NCI-H1092 treated with DMSO at 0.1 percent for 48 hours (cell line): ENCODE results near the gene LYRM2.
A peak's percentile ranks its signal among the peaks of the same experiment; 100 is the strongest.

Experiments used
- DNase-seq: peaks from one replicate; lab custom pipeline; 2025; lab: John Stamatoyannopoulos, UW

LYRM2 gene, protein sequence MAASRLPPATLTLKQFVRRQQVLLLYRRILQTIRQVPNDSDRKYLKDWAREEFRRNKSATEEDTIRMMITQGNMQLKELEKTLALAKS

DNA sequence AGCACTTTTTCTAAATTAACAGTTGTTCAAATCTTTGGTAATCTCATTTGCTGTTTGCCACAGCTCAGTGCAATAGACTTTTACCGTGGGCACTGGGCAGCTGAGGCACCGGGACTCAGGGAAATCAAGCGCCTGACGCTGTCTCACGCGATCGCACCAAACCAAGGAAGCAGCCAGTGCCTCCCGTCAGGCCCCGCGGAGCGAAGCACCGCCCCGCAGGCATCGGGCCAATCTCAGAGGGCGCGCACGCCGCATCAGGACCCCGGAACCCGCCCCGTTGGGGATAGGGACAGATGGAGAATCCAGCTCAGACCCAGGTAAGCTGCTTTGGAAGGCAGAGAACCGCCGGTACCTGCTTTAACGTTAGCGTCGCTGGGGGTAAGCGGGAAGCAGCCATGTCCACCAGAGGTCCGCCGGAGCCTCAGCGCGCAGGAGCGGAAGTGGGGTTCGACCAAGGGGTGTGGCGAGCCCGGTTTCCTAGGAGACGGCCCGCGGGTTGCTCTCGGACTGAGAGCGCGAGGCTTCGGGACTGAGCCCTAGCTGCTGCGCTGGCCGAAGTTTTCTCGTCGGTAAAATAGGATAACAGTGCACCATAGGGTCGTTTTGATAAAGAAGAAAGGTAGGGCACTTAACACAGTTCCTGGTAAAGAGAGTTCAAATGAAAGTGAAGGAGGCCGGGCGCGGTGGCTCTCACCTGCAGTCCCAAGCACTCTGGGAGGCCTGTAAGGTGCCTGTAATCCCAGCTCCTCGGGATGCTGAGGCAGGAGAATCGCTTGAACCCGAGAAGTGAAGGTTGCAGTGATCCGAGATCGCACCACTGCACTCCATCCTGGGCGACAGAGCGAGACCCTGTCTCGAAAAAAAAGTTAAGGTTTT is at the start of gene LYRM2:
Gene LYRM2 (minus strand): TSS at position 428 of the 876 bp plus-strand sequence. CDS start 31 bp downstream, at position 397.
- DNase-seq, result peak; percentile 85

DNA sequence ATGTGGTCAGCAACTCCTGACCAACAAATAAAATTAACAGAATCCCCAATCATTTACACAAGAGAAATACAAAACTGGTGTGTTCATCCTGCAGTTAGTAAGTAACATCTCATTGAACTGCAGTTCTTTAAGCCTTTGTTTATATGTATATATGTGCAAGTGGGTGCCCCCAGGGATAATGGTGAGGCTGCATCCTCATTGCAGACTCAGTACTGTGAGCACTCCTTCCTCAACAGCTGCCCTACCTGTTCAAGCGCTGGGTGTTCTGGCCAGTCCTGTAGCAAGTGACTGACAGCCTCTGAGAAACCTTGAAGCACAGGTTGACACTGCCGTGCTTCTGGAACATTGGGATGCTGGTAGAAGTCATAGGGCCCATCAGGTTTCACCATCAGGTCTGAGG is 49.8 kb upstream of the LYRM2 start:
- DNase-seq, result no peak

DNA sequence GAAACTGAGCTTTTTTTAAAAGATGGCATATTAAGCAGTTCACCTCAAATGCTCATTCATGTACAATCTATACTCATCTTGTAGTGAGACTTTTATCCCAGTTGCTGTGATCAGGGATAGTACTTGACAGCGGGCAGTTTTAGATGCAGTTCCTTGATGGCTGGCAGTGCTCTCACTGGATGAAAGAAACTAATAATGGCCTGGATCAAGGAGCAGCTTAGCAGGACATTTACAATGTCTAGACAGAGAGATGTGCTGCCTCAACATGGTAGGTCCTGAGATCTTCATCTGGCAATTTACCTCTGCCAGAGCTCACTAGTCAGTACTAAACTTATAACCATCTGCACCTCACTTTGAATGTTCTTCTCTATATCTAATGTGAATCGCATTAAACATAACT is 46.8 kb upstream of the LYRM2 start:
- DNase-seq, result no peak

DNA sequence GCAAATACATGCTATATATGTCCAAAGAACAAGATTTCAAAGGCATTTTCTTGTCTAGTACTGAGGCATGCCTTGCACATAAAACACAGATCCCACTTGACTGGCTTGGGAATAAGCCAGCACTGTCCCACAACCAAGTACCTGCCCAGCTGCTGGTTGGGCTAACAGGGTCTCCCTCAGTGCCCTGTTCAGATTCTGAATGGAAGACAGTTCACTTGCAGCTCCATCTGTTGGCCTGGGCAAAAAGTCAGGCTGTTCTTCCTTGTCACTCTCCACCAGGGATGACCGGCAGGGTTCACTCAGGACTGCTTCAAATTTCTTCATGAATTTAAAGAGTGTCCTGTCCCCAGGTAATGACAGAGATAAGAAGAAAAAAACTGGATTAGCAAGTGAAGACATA is 44.4 kb upstream of the LYRM2 start:
- DNase-seq, result no peak

DNA sequence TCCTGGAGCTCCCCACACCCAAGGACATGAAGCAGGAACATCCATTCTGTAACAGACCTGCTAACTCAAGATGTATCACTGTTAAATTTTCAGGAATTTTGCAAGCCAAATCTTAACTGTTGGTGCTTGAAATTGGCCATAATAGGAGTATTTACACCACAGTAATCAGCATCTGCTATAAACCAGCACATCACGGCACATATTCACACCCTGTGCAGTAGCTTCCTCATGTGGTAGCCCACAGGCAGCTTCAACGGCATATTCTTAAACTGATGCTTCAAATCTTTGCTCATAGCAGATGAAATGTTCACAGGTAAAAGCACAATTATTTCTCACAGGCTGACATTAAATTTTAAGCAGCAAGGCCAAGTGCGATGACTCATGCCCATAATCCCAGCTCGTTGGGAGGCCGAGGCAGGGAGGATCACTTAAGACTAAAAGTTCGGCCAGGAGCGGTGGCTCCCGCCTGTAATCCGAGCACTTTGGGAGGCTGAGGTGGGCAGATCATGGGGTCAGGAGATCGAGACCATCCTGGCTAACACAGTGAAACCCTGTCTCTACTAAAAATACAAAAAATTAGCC is 43.5 kb upstream of the LYRM2 start:
- no peak for DNase-seq

DNA sequence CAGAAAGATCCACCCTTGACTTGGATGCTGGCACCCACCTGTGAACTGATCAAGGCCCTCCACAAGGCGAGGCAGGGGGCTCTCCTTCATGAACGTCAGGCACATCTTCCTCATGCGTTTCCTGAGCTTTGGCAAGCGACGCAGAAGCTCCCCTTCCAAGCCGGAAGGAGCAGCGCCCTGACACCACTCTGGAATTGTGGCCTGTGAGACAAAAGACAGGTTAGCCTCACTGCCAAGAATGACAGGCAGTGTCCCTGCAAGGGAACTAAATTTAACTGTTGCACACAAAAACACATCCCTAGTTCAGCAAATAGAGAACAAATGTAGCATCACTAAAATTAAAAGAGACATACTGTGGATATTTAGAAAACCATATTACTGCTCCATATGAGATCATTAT is 42.0 kb upstream of the LYRM2 start:
- DNase-seq, result no peak

DNA sequence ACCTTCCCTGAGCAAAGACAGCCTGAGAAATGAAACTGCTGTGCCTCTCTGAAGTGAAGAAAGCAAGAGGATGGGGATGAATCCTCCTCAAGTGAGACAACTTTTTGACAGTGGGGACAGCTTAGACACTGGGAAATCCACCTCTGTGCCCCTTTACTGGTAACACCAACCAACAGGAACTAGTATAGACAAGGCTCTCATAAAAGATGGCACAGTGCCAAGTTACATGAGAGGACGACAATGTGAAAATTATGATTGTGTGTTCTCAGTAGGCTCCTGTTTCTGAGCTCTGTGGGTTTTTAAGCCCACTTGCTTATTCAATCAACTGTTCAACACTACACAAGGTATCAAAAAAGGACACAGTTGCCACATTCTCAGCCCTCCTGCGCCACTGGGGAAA is 41.6 kb upstream of the LYRM2 start:
- DNase-seq, result no peak

DNA sequence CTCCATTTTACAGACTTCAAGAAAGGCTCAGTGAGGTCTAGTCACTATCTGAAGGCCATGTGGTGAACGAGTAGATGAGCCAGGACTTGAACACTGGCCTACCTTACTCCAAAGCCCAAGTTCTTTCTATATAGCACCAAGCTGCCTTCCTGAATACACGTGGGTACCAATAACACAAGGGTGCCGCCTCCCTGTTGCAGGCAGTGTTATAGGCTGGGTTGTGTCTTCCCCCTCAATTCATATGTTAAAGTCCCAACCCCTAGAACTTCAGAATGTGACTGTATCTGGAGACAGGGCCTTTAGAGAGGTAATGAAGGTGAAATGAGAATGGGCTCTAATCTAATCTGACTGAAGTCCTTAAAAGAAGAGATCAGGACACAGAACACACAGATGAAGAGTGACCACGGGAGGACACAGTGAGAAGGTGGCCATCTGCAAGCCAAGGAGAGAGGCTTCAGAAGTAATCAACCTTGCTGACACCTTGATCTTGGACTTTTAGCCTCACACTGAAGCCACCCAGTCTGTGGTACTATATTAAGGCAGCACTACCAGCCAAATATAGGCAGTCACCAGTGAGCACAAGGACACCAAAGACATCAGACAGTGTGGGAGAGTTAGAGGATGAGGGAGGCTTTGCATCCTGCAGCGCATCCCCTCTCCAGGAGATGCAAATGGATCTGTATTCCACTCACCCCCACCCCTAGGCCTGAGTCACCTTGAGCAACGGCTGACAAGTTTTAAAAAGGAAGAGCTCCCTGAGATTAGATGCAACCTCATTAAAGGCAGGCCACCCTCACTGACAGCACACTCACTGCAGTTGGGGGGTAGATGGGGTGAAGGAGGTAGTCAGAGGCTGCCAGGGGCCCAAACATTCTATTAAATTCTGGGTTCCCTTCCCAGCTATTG is 40.9 kb upstream of the LYRM2 start:
- DNase-seq, result no peak

DNA sequence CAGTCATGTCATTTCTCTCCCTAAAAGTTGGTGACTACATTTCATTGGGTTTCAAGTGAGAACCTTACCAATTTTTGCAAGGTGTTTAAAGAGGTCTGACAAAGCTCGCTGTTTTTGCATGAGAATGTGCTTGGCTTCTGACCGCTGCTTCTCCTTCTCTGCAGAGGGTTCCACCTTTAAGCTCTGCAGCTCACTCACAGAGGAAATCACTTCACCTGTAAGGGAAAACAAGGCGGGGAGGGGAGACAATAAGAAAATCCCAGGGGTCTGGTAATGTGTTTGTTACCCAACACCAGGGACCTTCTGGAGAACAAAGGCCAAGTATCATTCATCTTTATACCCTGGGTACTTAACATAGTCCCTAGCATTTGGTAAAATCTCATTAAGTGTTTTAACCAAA is 40.0 kb upstream of the LYRM2 start:
- no peak for DNase-seq

DNA sequence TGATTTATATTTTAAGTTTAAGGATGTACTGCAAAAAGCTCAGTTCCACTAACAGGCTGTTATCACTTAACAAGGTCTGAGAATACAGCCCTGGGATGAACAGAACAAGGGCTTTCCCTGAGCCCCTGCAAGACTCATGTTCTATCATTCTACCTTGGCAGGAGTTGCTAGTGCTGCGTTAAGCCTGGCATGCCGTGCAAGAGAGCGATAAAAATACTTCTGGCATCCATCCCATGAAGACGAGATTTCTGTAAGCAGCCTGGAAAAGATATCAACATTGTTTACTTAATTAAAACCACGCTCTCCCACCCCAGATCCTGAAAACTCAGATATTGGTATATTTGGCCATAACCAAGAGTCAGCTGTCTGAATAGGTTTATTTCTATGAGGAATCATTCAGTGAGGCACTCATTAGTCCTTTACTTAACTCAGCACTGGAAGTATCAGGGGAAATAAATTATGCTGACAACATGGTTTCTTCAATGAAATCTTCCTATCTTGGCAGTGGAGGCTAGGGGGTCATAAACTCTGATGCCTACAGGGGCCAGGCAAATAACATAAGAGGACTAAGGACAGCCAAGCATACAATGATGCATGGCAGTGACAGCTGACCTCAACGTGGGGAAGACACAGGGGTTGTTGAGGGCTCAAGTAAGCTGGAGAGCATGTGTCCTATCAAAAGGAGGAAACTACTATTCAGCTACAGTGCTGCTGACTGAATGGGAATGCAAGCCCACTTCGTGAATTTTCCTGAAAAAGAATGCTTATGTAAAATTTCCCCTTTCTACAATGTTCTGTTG is 37.6 kb upstream of the LYRM2 start:
- no peak for DNase-seq

DNA sequence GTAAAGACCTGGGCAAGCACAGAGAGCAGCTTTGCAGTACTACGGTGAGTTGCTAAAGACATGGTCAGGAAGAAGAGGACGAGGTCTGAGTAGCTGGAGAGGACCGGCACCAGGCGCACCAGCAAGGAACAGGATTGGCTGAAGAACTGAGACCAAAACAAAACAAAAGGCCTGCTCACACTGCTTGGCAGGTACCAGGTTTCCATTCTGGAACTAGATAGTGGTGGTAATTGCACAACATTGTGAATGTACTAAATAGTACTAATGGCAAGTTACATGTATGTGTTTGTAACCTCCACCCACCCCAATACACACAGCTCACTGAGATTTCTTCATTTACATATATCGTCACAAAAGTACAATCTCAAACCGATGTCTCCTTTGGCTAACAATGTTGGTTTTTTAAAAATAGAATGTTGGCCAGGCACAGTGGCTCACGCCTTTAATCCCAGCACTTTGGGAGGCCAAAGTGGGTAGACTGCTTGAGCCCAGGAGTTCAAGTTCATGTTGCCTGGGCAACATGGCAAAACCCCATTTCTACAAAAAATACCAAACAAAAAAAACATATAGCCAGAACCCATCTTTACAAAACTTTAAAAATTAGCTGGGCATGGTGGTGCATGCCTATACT is 32.5 kb upstream of the LYRM2 start:
- no peak for DNase-seq

DNA sequence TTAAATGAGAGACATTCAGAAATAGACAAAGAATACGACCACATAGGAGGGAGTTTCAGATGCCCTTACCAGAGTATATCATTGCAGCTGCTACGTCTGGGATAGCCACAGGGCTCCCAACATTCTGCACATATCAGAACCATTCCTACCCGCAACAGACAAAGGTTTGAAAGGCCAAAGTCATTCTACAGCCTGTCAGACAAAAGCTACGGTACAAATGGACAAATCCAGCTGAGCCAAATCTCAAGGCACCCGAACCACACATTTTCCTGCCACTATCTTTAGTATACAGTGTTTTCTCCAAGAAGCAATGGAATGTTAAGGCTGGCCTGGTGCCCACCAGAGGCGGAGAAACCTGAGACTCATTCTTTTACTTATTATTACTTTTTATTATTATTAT is 30.5 kb upstream of the LYRM2 start:
- no peak for DNase-seq

DNA sequence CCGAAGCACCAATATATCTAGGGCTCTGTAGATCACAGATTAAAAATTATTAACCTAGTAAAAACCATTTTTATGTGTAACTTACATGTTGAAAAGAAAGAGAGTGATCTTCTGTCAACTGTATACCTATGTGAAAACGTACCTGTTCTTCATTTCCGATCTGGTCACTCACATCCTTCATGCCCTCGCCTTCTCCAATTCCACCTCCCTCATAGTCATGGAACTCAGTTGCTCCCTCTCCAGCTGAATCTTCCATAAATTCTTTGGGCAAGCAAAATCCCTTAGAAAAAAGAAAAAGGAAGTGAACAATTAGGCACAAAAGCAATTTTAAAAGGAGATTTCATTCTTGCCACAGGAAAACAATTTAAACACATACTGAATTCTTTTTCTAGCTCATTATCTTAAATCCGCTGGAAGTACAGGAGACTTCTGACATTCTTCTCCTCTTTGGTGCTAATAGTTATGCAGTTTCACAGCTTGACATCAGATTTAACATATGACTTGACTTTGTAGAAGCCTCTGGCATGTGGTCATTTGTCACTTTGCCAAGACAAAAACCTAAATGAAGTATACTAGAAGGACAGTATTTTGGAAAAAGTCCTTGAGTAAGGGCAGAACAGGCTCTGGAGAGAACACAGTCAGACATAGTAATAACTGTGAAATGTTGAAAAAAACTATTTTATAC is 29.5 kb upstream of the LYRM2 start:
- DNase-seq, result no peak

DNA sequence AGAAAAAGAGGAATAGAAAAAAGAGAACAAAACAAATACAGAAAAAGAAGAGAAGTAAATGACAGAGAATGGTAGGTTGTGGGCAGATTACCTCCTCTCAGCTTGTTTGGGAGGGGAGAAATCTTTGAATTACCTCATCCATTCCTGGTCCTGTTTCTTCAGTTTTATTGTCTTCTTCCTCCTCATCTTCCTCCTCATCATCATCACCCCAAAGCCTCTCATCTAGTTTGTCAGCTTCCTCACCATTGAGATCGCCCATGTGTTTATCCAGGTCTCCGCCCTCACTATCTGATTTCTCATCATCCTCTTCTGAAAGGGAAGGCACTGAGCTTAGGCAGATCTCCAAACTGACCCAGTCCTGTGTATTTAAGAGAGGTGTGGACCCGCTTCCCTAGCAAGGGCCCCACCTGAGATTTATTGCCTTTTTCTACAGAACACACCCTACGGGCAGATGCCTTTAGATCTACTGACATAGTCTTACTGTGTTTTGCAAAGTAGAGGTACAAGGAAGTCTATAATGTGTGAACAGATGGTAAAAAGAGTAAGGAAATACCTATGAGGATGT is 24.2 kb upstream of the LYRM2 start:
- DNase-seq, result no peak

DNA sequence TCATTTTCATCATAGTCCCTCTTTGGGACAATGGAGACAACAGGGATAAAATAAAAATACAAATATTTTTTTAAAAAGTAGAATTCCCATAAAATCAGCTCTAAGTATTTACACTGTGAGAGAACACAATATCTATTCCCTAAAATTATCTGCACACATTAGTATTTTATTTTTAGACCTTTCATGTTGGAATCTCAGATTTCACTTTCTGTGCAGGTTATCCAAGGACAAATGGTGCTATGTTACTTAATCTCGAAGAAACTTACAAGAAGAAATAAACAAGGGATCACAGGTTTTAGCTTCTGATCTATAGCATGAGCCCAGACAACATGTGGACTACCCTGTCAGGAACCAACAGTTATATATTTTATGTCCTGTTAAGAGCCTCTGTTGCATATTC is 23.0 kb upstream of the LYRM2 start:
- no peak for DNase-seq

DNA sequence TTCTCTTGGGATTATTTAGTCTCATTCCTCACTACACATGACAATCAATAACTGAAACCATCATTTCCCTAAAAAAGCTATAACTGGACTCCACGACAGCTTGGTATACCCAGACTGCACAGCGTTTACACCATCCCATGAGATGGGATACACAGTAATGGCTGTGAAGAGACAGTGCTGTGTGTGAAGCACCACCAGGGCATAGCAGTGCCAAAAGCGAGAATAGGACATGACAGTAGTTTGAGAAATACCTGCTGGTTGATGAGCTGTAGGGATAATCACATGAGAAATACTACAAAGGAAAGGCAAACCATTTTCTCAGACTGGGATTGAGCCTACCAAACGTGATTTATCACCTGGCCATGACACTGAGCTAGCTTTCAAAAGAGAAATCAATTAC is 22.4 kb upstream of the LYRM2 start:
- DNase-seq, result no peak

DNA sequence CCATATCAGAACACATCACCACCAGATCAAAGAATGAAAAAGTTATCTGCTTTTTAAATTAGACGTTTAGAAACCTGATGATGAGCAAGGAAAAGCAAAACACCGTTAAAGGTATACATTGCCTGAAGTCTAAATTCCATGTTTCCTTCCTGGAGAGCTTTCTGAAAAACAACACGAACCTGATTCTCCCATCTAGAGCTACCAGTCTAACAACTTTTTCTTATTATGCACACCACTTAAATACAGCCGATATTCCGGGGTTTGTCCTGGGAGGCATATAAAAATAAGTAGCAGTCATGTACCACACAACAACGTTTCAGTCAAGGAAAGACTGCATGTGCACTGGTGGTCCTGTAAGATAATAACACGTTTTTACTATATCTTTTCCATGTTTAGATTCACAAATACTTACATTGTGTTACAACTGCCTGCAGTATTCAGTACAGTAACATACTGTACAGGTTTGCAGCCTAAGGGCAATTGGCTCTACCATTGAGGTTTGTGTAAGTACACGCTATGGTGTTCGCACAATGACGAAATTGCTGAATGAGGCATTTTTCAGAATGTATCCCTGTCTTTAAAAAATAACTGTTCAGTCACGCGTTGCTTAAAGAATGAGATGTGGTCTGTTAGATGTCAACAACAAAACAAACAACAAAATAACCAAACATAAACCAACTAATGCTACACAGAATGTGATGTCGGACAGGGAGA is 19.1 kb upstream of the LYRM2 start:
- DNase-seq, result no peak

DNA sequence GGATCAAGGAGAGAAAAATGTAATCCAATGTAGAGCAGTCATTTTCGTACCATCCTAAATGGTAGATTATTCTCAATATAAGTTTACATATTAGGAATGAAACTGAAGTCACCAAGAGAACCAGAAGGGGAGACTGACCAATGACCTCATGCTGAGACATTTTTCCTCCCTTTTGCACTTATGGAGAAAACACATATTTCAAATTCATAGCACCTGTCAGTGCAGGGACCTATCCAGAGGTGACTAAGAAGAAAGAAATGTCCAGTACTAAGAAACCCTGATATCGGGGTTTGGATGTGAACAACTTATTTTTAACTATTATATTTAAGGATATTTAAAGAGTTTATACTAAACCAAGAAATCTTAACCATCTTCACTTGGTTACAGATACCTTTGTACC is 16.6 kb upstream of the LYRM2 start:
- DNase-seq, result no peak

DNA sequence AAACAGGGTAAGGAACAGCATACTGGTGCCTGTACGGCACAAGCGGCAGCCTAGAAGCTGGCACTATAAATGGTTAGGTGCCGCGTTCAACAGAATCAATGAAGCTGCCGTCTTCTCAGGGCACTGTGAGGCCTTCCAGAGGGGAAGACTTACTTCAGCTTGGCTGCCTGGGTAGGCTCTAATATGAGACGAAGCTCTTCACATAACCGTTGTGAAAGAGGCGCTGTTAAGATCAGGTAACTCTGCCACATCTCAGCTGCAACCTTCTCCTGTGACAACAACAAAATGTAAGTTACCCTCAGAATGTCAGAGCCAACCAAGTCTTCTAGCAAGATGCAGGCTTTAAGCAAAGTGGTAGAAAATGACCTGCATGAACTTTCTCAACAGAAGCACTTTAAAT is 12.0 kb upstream of the LYRM2 start:
- DNase-seq, result no peak

DNA sequence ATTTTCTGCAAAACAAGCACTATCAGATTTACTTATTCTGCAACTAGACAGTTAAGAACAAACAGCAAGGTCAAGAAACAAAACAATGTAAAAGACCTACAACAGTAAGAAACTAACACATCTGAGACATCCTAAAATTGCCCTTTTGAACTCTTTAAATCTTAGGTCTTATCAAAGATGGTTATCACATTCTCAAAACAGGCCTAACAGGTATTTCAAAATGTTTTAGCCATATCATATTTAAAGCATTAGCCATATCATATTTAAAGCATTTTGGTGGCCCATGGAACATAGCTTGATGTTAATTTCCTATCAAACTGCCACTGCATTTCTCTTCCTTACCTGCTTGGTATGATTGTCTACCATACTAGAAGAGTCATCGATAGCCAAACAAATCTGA is 11.1 kb upstream of the LYRM2 start:
- DNase-seq, result no peak
